Thymus (tissue), 11 donors: ENCODE data around the gene CRABP1. TPM values are rescaled to one million over a fixed set of nuclear protein-coding genes. Genes with fewer than 3 reads are reported as not detected.
"Not testable (repeated sequence)": the region's sequence is repeated elsewhere in the genome, so short reads cannot be mapped to it uniquely, and the experiment has no call there.

Experiments
- DNase-seq, 9 donors: peaks; one replicate each; pipeline ENCODE4 v3.0.0-alpha.2; 2013; ENCODE audit warnings: low spot score in 9 of 9, low read depth in 6 of 9, missing footprints in 1 of 9
- H3K27ac ChIP-seq, 2 donors: one replicate each; pipeline ENCODE4 v1.5.1; 2013; ENCODE audit warnings: control low read depth in 1 of 2, low read depth in 1 of 2, low read length in 1 of 2, mild to moderate bottlenecking in 1 of 2, moderate library complexity in 1 of 2
- H3K27me3 ChIP-seq, 2 donors: one replicate each; pipeline ENCODE4 v1.5.1; 2013; ENCODE audit warnings: low read length in 1 of 2; ENCODE audit not compliant: control insufficient read depth in 2 of 2, insufficient read depth in 1 of 2
- H3K36me3 ChIP-seq, 2 donors: one replicate each; pipeline ENCODE4 v1.5.1; 2013; ENCODE audit warnings: low read length in 1 of 2, mild to moderate bottlenecking in 1 of 2, moderate library complexity in 1 of 2; ENCODE audit not compliant: control insufficient read depth in 2 of 2, insufficient read depth in 2 of 2
- H3K4me1 ChIP-seq, 2 donors: one replicate each; pipeline ENCODE4 v1.5.1; 2013; ENCODE audit warnings: low read length in 2 of 2; ENCODE audit not compliant: control insufficient read depth in 2 of 2, insufficient read depth in 2 of 2
- H3K4me3 ChIP-seq, 2 donors: one replicate each; pipeline ENCODE4 v1.5.1; 2013; ENCODE audit warnings: low read length in 2 of 2, control low read depth in 1 of 2, mild to moderate bottlenecking in 1 of 2
- H3K9me3 ChIP-seq, 2 donors: one replicate each; pipeline ENCODE4 v1.5.1; 2013; ENCODE audit warnings: low read length in 1 of 2, mild to moderate bottlenecking in 1 of 2; ENCODE audit not compliant: control insufficient read depth in 2 of 2, insufficient read depth in 1 of 2
- WGBS: extraction: QIAGEN DNeasy Blood & Tissue Kit; methylation state at CpG from one replicate; pipeline ENCODE4 v1.1.7; 2013; 5-methylcytosine and 5-hydroxymethylcytosine counted together
- polyA plus RNA-seq: library from polyadenylated mRNA; stranded (reverse); fragments of 200-250 nt; gene quantifications from one replicate; pipeline ENCODE4 v1.2.3, GENCODE V29; 2013
- total RNA-seq: library from RNA; stranded (reverse); fragments of 120-200 nt; gene quantifications from one replicate; pipeline ENCODE4 v1.2.4, GENCODE V29; 2013
- donor health status: healthy.

Gene CRABP1
- total and polyA plus RNA-seq, 2 donors: 1.8 to 6.5 TPM

- not testable (repeated sequence) for DNase-seq
- 91% methylated on average over 1 of the region's 1 CpG for WGBS
These were observed 40.0 kb downstream of the CRABP1 start for GRCh38 chr15:78380143-78380542.

GRCh38 chr15:78382114-78382880, 42.1 kb downstream of the CRABP1 start:
- 97% methylated on average over 7 of the region's 7 CpGs for WGBS

More at GRCh38 chr15:78380143-78380542, 40.0 kb downstream of the CRABP1 start:
- H3K4me3 ChIP-seq, H3K4me1 ChIP-seq, H3K36me3 ChIP-seq, H3K27me3 ChIP-seq, H3K27ac ChIP-seq, H3K9me3 ChIP-seq: not testable (repeated sequence)

GRCh38 chr15:78384651-78385050, 44.5 kb downstream of the CRABP1 start:
- no peak overlapping the region for H3K4me3 ChIP-seq
- peaks cover 0 to 13% of the 10 kb centered on the region in 2 donors for H3K27me3 ChIP-seq
- DNase-seq: no peak
- H3K27ac ChIP-seq: no peak overlapping the region
- 97% methylated on average over 7 of the region's 7 CpGs for WGBS
- H3K36me3 ChIP-seq: no peaks in the 10 kb centered on the region
- no peaks in the 10 kb centered on the region for H3K9me3 ChIP-seq
- no peaks in the 10 kb centered on the region for H3K4me1 ChIP-seq

More at GRCh38 chr15:78382114-78382880, 42.1 kb downstream of the CRABP1 start:
- H3K36me3 ChIP-seq: no peaks in the 10 kb centered on the region
- DNase-seq: no peak
- H3K4me1 ChIP-seq: no peaks in the 10 kb centered on the region
- H3K4me3 ChIP-seq: no peak overlapping the region
- H3K9me3 ChIP-seq: no peaks in the 10 kb centered on the region
- H3K27ac ChIP-seq: no peak overlapping the region
- peaks cover 0 to 8% of the 10 kb centered on the region in 2 donors for H3K27me3 ChIP-seq

GRCh38 chr15:78387246-78388037, 47.3 kb downstream of the CRABP1 start:
- no peak overlapping the region for H3K27ac ChIP-seq
- no peaks in the 10 kb centered on the region for H3K4me1 ChIP-seq
- no peaks in the 10 kb centered on the region for H3K36me3 ChIP-seq
- peaks cover 0 to 11% of the 10 kb centered on the region in 2 donors for H3K27me3 ChIP-seq
- WGBS: 92% methylated on average over 6 of the region's 6 CpGs
- no peaks in the 10 kb centered on the region for H3K9me3 ChIP-seq
- DNase-seq: no peak
- no peak overlapping the region for H3K4me3 ChIP-seq

- Histone ChIP-seq H3K4me3 (no peak overlapping the region), H3K4me1 (no peaks in the 10 kb centered on the region), H3K9me3 (no peaks in the 10 kb centered on the region), H3K27me3 (peaks cover 0 to 11% of the 10 kb centered on the region in 2 donors), H3K36me3 (no peaks in the 10 kb centered on the region), H3K27ac (no peak overlapping the region)
- WGBS: 91% methylated on average over 12 of the region's 12 CpGs
- DNase-seq: no peak
These were observed 48.7 kb downstream of the CRABP1 start for GRCh38 chr15:78388865-78389264.

GRCh38 chr15:78389322-78389721, 49.2 kb downstream of the CRABP1 start:
- Histone ChIP-seq H3K27ac (no peak overlapping the region), H3K9me3 (no peaks in the 10 kb centered on the region), H3K27me3 (peaks cover 0 to 11% of the 10 kb centered on the region in 2 donors), H3K36me3 (no peaks in the 10 kb centered on the region), H3K4me1 (no peaks in the 10 kb centered on the region), H3K4me3 (no peak overlapping the region)
- DNase-seq: no peak
- WGBS: 93% methylated on average over 7 of the region's 7 CpGs

GRCh38 chr15:78389738-78390137, 49.6 kb downstream of the CRABP1 start:
- DNase-seq: no peak
- Histone ChIP-seq H3K36me3 (no peaks in the 10 kb centered on the region), H3K27ac (no peak overlapping the region), H3K4me1 (no peaks in the 10 kb centered on the region), H3K4me3 (no peak overlapping the region), H3K27me3 (peaks cover 0 to 8% of the 10 kb centered on the region in 2 donors), H3K9me3 (no peaks in the 10 kb centered on the region)
- WGBS: 95% methylated on average over 2 of the region's 2 CpGs

- H3K9me3 ChIP-seq: no peaks in the 10 kb centered on the region
- H3K27ac ChIP-seq: no peak overlapping the region
- no peak overlapping the region for H3K4me3 ChIP-seq
- DNase-seq: no peak
- H3K4me1 ChIP-seq: no peaks in the 10 kb centered on the region
- no peaks in the 10 kb centered on the region for H3K36me3 ChIP-seq
- WGBS: 90% methylated on average over 1 of the region's 1 CpG
- H3K27me3 ChIP-seq: peaks cover 0 to 7% of the 10 kb centered on the region in 2 donors
These were observed 50.1 kb downstream of the CRABP1 start for GRCh38 chr15:78390242-78390641.

GRCh38 chr15:78390826-78391225, 50.7 kb downstream of the CRABP1 start:
- no peaks in the 10 kb centered on the region for H3K36me3 ChIP-seq
- H3K27me3 ChIP-seq: peaks cover 0 to 5% of the 10 kb centered on the region in 2 donors
- 96% methylated on average over 3 of the region's 3 CpGs for WGBS
- H3K9me3 ChIP-seq: no peaks in the 10 kb centered on the region
- H3K27ac ChIP-seq: no peak overlapping the region
- H3K4me1 ChIP-seq: no peaks in the 10 kb centered on the region
- H3K4me3 ChIP-seq: no peak overlapping the region
- DNase-seq: no peak
